B cell (primary cell): ENCODE measurements around the gene MAP4K5. TPM values are rescaled to one million over a fixed set of nuclear protein-coding genes. Genes with fewer than 3 reads are reported as not detected.

Source experiments
- ATAC-seq: fragments of 200-7000 bp; cut with Tn5 transposase; one replicate; pipeline ENCODE4 v1.10.0; 2021; ENCODE audit warnings: low read depth, mild to moderate bottlenecking, moderate number of reproducible peaks, moderate library complexity
- CTCF ChIA-PET: fragments of 350-600 bp; sonication (Branson Sonifier 250); formaldehyde crosslinking; loops from one replicate; lab custom pipeline; 2021; ENCODE audit warnings: antibody characterized with exemption, inconsistent platforms; lab: Charles Lee
- POLR2A ChIA-PET: fragments of 350-600 bp; sonication (Branson Sonifier 250); formaldehyde crosslinking; loops from one replicate; lab custom pipeline; 2021; ENCODE audit warnings: antibody characterized with exemption; lab: Charles Lee
- DNase-seq: peaks from one replicate; pipeline ENCODE4 v3.0.0; 2013
- H2AFZ ChIP-seq: 2 replicates; pipeline ENCODE4 v1.6.1; 2012; ENCODE audit warnings: mild to moderate bottlenecking, low read depth, low read length; ENCODE audit not compliant: insufficient read depth, poor library complexity, severe bottlenecking
- H3K27ac ChIP-seq, 2 donors: 1 replicate in 1 of 2; 2 replicates in 1 of 2; pipeline ENCODE4 v1.5.1; 2012 to 2013; ENCODE audit warnings: low read length in 2 of 2, mild to moderate bottlenecking in 2 of 2, moderate library complexity in 1 of 2
- H3K27me3 ChIP-seq, 4 experiments: fragments of 200-600 bp in 1 of 4; sonication (generic) in 1 of 4; replicated peaks in 1 of 4; 1 replicate in 2 of 4; 2 replicates in 2 of 4; pipeline versions ENCODE4 v1.6.1 to v1.7.0; 2013 to 2016; ENCODE audit warnings: low read length in 3 of 4, mild to moderate bottlenecking in 2 of 4, mixed read lengths in 1 of 4, moderate library complexity in 1 of 4; ENCODE audit not compliant: insufficient read depth in 4 of 4, control insufficient read depth in 3 of 4; ENCODE audit errors: control extremely low read depth in 1 of 4
- H3K36me3 ChIP-seq, 2 experiments: replicated peaks in 1 of 2; 1 replicate in 1 of 2; 2 replicates in 1 of 2; pipeline versions ENCODE4 v1.6.1 to v1.7.1; 2013; ENCODE audit warnings: low read length in 1 of 2; ENCODE audit not compliant: insufficient read depth in 2 of 2, control insufficient read depth in 1 of 2; ENCODE audit errors: control extremely low read depth in 1 of 2, extremely low read depth in 1 of 2
- H3K4me1 ChIP-seq, 2 donors: fragments of 200-600 bp in 1 of 2; sonication (generic) in 1 of 2; 1 replicate in 1 of 2; 2 replicates in 1 of 2; pipeline versions ENCODE4 v1.5.1 to v1.6.1; 2013 to 2017; ENCODE audit warnings: low read length in 2 of 2; ENCODE audit not compliant: control insufficient read depth in 2 of 2, insufficient read depth in 2 of 2
- H3K4me2 ChIP-seq: replicated peaks from 2 replicates; pipeline ENCODE3; 2012; ENCODE audit warnings: mild to moderate bottlenecking, low read depth, low read length; ENCODE audit not compliant: poor library complexity, severe bottlenecking
- H3K4me3 ChIP-seq, 5 experiments: fragments of 200-600 bp in 1 of 5; sonication (generic) in 1 of 5; 1 replicate in 3 of 5; 2 replicates in 2 of 5; pipeline versions ENCODE4 v1.5.1 to v1.7.0; 2011 to 2016; ENCODE audit warnings: low read length in 4 of 5, mild to moderate bottlenecking in 4 of 5, low read depth in 2 of 5, control low read depth in 1 of 5, moderate library complexity in 1 of 5; ENCODE audit not compliant: insufficient read depth in 1 of 5; ENCODE audit errors: control extremely low read depth in 1 of 5, extremely low read depth in 1 of 5
- H3K79me2 ChIP-seq: fragments of 200-600 bp; sonication (generic); one replicate; pipeline ENCODE4 v1.6.0; 2016; ENCODE audit warnings: low read length; ENCODE audit not compliant: control insufficient read depth, insufficient read depth
- H3K9ac ChIP-seq: fragments of 200-600 bp; sonication (generic); 2 replicates; pipeline ENCODE4 v1.6.1; 2017; ENCODE audit warnings: mild to moderate bottlenecking, low read length, moderate library complexity
- H3K9me3 ChIP-seq, 3 donors: one replicate each; pipeline versions ENCODE4 v1.6.1 to v1.7.1; 2013; ENCODE audit warnings: low read length in 2 of 3; ENCODE audit not compliant: control insufficient read depth in 2 of 3, insufficient read depth in 1 of 3; ENCODE audit errors: control extremely low read depth in 1 of 3
- H4K20me1 ChIP-seq: 2 replicates; pipeline ENCODE4 v1.6.0; 2012; ENCODE audit warnings: mild to moderate bottlenecking, low read length; ENCODE audit not compliant: insufficient read depth, control insufficient read depth, poor library complexity, severe bottlenecking
- H3K27ac Mint-ChIP-seq: one replicate; pipeline ENCODE4 v1.8.0; 2021; ENCODE audit warnings: mixed read lengths
- H3K27me3 Mint-ChIP-seq: one replicate; pipeline ENCODE4 v1.8.0; 2021; ENCODE audit warnings: mixed read lengths
- H3K4me1 Mint-ChIP-seq: one replicate; pipeline ENCODE4 v1.8.0; 2021; ENCODE audit warnings: mixed read lengths
- H3K4me3 Mint-ChIP-seq: one replicate; pipeline ENCODE4 v1.8.0; 2021; ENCODE audit warnings: mixed read lengths
- H3K9me3 Mint-ChIP-seq: one replicate; pipeline ENCODE4 v1.8.0; 2022; ENCODE audit warnings: mixed read lengths; ENCODE audit not compliant: insufficient read depth
- EZH2 ChIP-seq: IDR thresholded peaks from 2 replicates; pipeline ENCODE4 v1.6.1; 2012; ENCODE audit warnings: borderline replicate concordance, low read depth, mild to moderate bottlenecking, moderate library complexity, low read length; ENCODE audit not compliant: insufficient read depth, poor library complexity, severe bottlenecking
- WGBS: methylation state at CpG from one replicate; pipeline ENCODE4 v1.1.5; 2013; ENCODE audit warnings: missing lambda C conversion rate; ENCODE audit not compliant: insufficient coverage; 5-methylcytosine and 5-hydroxymethylcytosine counted together
- intact Hi-C: fragments of 100-400 bp; cut with micrococcal nuclease; formaldehyde crosslinking; loops from one replicate; pipeline ENCODE4 v1.10.0; 2022
- polyA plus RNA-seq: library from polyadenylated mRNA; depleted of rRNA; stranded (reverse); fragments of >200 nt; gene quantifications from 2 replicates; pipeline ENCODE4 v1.2.3, GENCODE V29; 2012
- total RNA-seq, 2 donors: library from RNA; stranded (reverse); fragments of 120-200 nt in 1 of 2; gene quantifications; 1 replicate in 1 of 2; 2 replicates in 1 of 2; pipeline versions ENCODE4 v1.2.3 to v1.2.4, GENCODE V29; 2013 to 2022
- TF ChIP-seq, protein P1 (sequence below): fragments of 200-600 bp; IDR thresholded peaks from one replicate; pipeline ENCODE4 v1.8.0; 2022; ENCODE audit warnings: antibody characterized with exemption, mild to moderate bottlenecking

The MAP4K5 gene
- total and polyA plus RNA-seq, 2 donors (not counting 1 experiment from before 2014, with no cell fraction given), result 14.1 to 60.0 TPM

- no peak overlapping the region for H3K27ac Mint-ChIP-seq
- POLR2A ChIA-PET, result no interaction called here
- peaks cover 4% of the 10 kb centered on the region for H3K9me3 Mint-ChIP-seq
These were observed 2.6 kb upstream of the MAP4K5 start for GRCh38 chr14:50534997-50535396.

DNA sequence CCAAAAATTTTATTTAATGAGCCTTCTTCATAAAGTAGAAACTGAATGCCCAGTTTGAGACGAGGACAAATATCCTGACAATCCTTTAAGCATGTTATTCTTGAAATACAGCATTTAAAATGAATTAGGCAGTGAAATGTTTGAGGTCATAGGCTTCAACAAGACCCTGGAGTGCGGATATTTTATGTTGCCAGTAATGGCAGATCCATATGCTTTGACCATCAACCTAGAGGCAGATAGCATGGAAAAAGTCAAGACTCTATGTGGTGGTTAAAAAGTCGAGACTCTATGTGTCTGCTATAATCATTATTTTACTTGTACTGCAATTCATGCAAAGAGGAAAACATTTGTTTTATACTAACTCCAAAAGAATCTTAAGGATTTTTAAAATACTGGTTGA, 2.0 kb upstream of the MAP4K5 start:
- peaks cover 25% of the 10 kb centered on the region for H3K79me2 ChIP-seq
- peaks cover 36% of the 10 kb centered on the region for H3K4me1 Mint-ChIP-seq
- no peak overlapping the region for H2AFZ ChIP-seq
- no peak overlapping the region for H3K27ac Mint-ChIP-seq
- no peak overlapping the region for H3K27ac ChIP-seq
- H4K20me1 ChIP-seq, result no peaks in the 10 kb centered on the region
- peaks cover 18 to 37% of the 10 kb centered on the region in 2 donors for H3K4me1 ChIP-seq
- DNase-seq (no peak), ATAC-seq (no peak)
- CTCF ChIA-PET, result interaction anchor here (0.6 to 1.0 kb wide), 2 partner anchors 214 to 347 kb away, joined by 4 to 5 read pairs; no protein-coding TSS in a partner anchor
- POLR2A ChIA-PET, result no interaction called here
- no peaks in the 10 kb centered on the region for H3K27me3 Mint-ChIP-seq
- no peak overlapping the region for H3K4me3 Mint-ChIP-seq
- no peaks in the 10 kb centered on the region for H3K27me3 ChIP-seq
- no peak for TF ChIP-seq EZH2
- TF ChIP-seq, protein P1, sequence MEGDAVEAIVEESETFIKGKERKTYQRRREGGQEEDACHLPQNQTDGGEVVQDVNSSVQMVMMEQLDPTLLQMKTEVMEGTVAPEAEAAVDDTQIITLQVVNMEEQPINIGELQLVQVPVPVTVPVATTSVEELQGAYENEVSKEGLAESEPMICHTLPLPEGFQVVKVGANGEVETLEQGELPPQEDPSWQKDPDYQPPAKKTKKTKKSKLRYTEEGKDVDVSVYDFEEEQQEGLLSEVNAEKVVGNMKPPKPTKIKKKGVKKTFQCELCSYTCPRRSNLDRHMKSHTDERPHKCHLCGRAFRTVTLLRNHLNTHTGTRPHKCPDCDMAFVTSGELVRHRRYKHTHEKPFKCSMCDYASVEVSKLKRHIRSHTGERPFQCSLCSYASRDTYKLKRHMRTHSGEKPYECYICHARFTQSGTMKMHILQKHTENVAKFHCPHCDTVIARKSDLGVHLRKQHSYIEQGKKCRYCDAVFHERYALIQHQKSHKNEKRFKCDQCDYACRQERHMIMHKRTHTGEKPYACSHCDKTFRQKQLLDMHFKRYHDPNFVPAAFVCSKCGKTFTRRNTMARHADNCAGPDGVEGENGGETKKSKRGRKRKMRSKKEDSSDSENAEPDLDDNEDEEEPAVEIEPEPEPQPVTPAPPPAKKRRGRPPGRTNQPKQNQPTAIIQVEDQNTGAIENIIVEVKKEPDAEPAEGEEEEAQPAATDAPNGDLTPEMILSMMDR, result no peak
- H3K9me3 ChIP-seq, result peaks cover 0 to 6% (median 0%) of the 10 kb centered on the region in 3 donors
- intact Hi-C loops, result loop anchor here (5.0 to 10.0 kb wide), 4 partner anchors 288 to 950 kb away; partner anchors contain the start of genes NEMF and RPS29
- no peak overlapping the region for H3K4me3 ChIP-seq
- no peak overlapping the region for H3K4me2 ChIP-seq
- no peaks in the 10 kb centered on the region for H3K36me3 ChIP-seq
- H3K9ac ChIP-seq, result no peak overlapping the region
- WGBS, result 100% methylated on average over 1 of the region's 3 CpGs
- H3K9me3 Mint-ChIP-seq, result peaks cover 4% of the 10 kb centered on the region

More at GRCh38 chr14:50534997-50535396, 2.6 kb upstream of the MAP4K5 start:
- H3K27me3 Mint-ChIP-seq, result no peaks in the 10 kb centered on the region
- no peak overlapping the region for H2AFZ ChIP-seq
- peaks cover 19% of the 10 kb centered on the region for H3K79me2 ChIP-seq
- no peak overlapping the region for H3K4me3 Mint-ChIP-seq
- no peaks in the 10 kb centered on the region for H3K27me3 ChIP-seq
- ATAC-seq (no peak), DNase-seq (no peak)
- WGBS, result no CpG with 5 or more reads among the region's 1 CpG
- H3K9ac ChIP-seq, result no peak overlapping the region
- TF ChIP-seq, protein P1, result no peak
- TF ChIP-seq EZH2, result no peak
- H3K36me3 ChIP-seq, result no peaks in the 10 kb centered on the region
- intact Hi-C loops, result loop anchor here (5.0 to 10.0 kb wide), 4 partner anchors 287 to 950 kb away; partner anchors contain the start of genes NEMF and RPS29
- H3K4me3 ChIP-seq, result no peak overlapping the region
- H3K27ac ChIP-seq, result no peak overlapping the region
- H4K20me1 ChIP-seq, result no peaks in the 10 kb centered on the region
- H3K4me1 ChIP-seq, result peaks cover 12 to 31% of the 10 kb centered on the region in 2 donors
- H3K9me3 ChIP-seq, result peaks cover 0 to 6% (median 0%) of the 10 kb centered on the region in 3 donors
- H3K4me1 Mint-ChIP-seq, result peaks cover 30% of the 10 kb centered on the region
- CTCF ChIA-PET, result interaction anchor here (0.6 to 1.0 kb wide), 3 partner anchors 214 to 348 kb away, joined by 3 to 5 read pairs (median 4); no protein-coding TSS in a partner anchor
- no peak overlapping the region for H3K4me2 ChIP-seq
